OCI-M1 (cell line): Measurements from ENCODE around the gene TUBB2A.

ENCODE experiments used
- DNase-seq: peaks from one replicate; lab custom pipeline; 2025; lab: John Stamatoyannopoulos, UW

Gene TUBB2A

DNA sequence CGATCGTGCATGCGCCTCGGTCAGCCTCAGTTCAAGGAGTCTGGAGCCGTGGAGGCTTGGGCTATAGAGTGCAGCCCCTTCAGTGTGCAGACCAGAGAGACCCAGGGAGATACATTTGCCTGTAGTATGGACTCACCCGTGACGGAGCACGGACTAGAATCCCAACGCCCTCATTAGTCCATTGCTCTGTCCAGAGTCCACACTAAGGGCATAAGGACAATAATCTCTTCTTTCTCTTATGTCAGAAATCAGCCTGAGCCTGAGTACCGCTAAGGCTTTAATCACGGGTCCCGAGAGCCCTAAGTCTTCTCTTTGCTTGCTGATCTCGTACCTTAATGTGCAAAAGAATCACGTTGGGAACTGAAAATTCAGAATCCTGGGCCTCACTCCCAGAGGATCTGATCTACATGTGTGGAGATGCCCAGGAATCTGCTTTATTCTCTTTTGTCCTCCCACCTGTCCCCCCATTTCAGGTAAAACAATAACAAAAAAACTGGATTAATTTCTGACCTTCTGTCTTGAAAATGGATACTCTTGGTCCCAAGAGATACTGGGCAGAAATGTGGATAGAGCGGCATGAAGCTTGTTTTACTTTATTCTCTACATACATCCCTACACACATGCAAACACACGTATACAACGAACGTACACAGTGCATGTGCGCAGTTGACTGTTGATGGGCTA lies 38.2 kb downstream of the TUBB2A start:
- DNase-seq: peak; percentile 70

DNA sequence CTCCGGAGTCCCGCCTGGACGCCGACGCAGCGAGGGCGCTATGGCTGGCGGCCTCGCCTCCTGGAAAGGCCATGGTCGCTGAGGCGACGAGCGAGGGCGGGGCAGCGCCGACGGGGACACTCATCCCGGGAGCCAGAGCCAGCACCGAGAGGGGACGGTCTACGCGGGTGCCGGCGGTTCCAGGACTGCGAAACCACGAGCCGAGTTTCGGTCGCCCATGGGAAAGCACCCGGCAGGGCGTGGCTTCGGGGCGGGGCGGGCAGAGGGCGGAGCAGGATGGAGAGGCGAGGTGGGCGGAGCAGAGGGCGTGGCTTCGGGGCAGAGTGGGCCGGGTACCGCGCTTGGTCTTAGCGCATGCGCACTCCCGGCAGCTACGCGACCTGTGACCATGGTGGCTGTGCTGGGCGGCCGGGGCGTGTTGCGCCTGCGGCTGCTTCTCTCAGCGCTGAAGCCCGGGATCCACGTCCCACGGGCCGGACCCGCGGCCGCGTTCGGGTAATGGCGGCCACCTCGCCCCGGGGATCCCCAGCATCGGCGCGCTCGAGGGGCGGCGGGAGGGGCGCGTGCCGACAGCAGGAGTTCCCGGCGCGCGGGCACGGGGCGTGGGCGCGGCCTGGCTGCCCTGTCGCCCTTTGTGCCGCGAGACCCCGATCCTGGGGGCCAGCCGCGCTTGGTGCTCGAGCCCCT lies 38.8 kb downstream of the TUBB2A start, which contains the start of gene BPHL:
TSS of gene BPHL (plus strand) at position 359 of the 687 bp plus-strand sequence. CDS start at position 389, 30 bp downstream.
- DNase-seq: peak; percentile 99

DNA sequence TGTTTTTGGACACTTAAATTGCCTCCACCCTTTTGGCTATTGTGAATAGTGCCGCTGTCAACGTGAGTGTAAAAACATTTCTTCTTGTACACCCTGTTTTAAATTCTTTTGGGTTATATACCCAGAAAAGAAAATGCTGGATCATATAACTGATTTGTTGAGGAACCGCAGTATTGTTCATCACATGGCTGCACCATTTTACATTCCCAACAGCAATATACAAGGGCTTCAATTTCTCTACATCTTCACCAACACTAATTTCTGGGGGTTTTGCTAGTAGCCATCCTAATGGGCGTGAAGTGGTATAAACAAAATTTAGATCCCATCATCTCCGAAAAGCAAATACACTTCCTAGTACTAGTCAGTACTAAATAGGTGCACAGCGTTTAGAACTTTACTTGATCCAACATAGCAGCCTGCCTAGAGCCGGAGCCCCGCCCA lies 39.4 kb downstream of the TUBB2A start:
- DNase-seq: no peak

DNA sequence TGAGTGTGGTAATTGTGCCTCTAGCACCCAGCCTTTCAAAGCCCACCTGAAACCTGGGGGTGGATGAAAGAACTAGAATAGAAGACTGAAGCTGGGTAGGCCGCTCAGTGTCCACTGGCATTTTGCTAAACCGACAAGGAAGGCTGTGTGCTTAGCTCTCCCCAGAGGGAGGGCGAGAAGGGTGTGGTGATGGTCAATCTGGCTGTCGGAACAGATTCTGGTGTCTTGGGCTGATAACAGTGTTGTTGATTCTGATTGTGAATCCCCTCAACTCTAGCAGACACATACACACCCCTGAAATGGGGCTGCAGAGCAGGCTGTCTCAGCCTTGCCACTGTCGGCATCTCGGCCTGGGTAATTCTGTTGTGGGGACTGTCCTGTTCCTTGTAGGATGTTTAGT lies 43.0 kb downstream of the TUBB2A start:
- DNase-seq: no peak

DNA sequence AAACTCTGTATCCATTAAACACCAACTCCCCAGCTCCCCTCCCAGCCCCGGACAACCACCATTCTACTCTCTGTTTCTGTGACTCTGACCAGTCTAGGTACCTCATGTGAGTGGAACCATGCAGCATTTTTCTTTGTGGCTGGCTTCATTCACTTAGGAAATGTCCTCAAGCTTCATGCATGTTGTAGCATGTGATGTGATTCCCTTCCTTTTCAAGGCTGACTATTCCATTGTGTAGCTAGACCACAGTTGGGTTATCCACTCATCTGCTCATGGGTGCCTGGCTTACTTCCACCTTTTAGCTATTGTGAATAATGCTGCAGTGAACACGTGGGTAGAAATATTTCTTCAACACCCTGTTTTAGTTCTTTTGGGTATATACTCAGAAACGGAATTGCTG lies 47.6 kb downstream of the TUBB2A start:
- DNase-seq: no peak

DNA sequence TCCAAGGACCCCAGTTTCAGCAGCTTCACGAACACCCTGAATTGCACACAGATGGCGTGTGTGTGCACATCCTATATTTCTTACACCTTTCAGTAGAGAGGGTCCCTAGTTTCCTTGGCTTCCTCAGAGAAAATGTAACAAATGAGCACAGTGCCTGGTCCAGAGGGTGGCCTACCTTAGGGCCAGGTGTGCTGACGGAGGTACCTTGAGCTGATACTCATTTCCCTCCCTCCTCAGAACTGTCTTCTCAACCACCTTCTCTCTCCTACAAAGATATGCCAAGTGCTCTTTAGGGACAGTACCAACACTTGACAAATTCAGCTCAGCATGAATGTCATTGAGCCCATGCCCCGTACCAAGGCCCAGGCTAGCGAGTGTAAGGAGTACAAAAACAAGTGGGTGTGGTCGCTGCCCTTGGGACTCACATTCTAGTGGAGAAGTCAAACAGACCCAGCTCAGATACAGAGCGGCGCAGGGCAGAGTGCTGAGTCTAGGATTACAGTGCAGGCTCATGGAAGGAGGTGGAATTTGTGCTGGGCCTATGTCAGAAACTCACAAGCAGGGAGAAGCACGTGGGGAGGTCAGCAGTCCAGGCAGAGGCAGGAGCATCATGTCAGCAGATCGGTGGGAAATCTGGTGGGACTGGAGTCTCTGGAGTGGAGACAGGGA lies 48.5 kb downstream of the TUBB2A start:
- DNase-seq: no peak
